ENCODE data around the gene EIF4B. TPM values are rescaled to one million over a fixed set of nuclear protein-coding genes. Genes with fewer than 3 reads are reported as not detected.

Gene EIF4B
- total and polyA plus RNA-seq, 2 of the 8 experiments (the other 6 are each of a cell fraction or from before 2014, with no cell fraction given), result 269 to 816 TPM

DNA sequence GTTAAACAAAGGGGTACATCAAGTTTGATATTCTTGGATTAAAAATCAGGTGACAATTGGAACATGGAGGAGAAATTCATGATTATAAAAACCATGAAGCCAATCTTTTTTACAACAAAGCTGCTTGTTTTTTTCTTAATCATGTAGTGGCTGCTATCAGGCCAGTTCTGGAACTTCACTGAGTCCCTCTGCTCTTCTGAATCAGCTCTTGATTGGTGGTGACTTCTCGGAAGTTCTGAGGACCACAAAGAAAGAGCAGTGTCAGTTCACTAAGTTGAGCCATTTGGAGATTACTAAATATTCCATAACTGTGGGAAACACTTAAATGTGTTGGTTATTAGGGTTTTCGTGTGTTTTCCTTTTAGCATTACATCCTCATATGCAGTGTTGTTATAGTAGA is 8.5 kb downstream of the EIF4B start:
- Histone ChIP-seq H3K36me3 (ENCODE audit: control insufficient read depth in 2 of 4, insufficient read depth in 4 of 4, low read length in 3 of 4) (peaks cover 19 to 61% (median 28%) of the 10 kb centered on the region in 4 experiments), H3K9me3 (ENCODE audit: insufficient read depth in 2 of 2, low read depth in 1 of 2, low read length in 1 of 2) (no peaks in the 10 kb centered on the region), H3K4me3 (ENCODE audit: extremely low read depth in 1 of 4, insufficient read depth in 2 of 4, low read depth in 3 of 4, low read length in 4 of 4) (no peak overlapping the region), H3K56ac (replicated peaks; ENCODE audit: insufficient read length, low read depth, low read length) (no peak overlapping the region), H4K5ac (ENCODE audit: insufficient read length, low read depth, low read length) (no peak overlapping the region), H2BK20ac (ENCODE audit: low read length) (no peak overlapping the region), H3K27ac (ENCODE audit: low read depth, low read length) (no peak overlapping the region), H3K79me1 (ENCODE audit: low read depth, low read length) (no peaks in the 10 kb centered on the region), H3K79me2 (ENCODE audit: control insufficient read depth in 1 of 2, insufficient read depth in 2 of 2, low read length in 2 of 2) (peaks cover 55 to 84% of the 10 kb centered on the region in 2 experiments), H4K91ac (replicated peaks; ENCODE audit: insufficient read length, low read length) (no peak overlapping the region), H3K18ac (ENCODE audit: extremely low read depth, low read length) (no peak overlapping the region), H2BK5ac (ENCODE audit: low read depth, low read length) (no peak overlapping the region), H4K20me1 (replicated peaks in 1 of 2; ENCODE audit: control insufficient read depth in 1 of 2, insufficient read depth in 2 of 2, low read length in 2 of 2) (peaks cover 21 to 22% of the 10 kb centered on the region in 2 experiments), H3K4me2 (ENCODE audit: insufficient read depth in 1 of 2, low read depth in 2 of 2, low read length in 2 of 2) (no peak overlapping the region), H3K14ac (ENCODE audit: insufficient read length) (no peak overlapping the region), H3K23me2 (ENCODE audit: low read depth, low read length) (no peaks in the 10 kb centered on the region), H2BK12ac (ENCODE audit: low read depth, low read length) (no peak overlapping the region), H2BK15ac (ENCODE audit: low read length) (no peak overlapping the region), H3K27me3 (replicated peaks in 1 of 4; ENCODE audit: control insufficient read depth in 3 of 4, extremely low read depth in 1 of 4, insufficient read depth in 3 of 4, low read length in 3 of 4) (no peaks in the 10 kb centered on the region), H2AK5ac (ENCODE audit: low read depth, low read length) (no peak overlapping the region), H3K4me1 (replicated peaks in 1 of 4; ENCODE audit: control insufficient read depth in 3 of 4, insufficient read depth in 4 of 4, low read length in 3 of 4) (no peaks in the 10 kb centered on the region; a peak in 1 of 7 replicates), H3K23ac (ENCODE audit: insufficient read length) (no peak overlapping the region), H2BK120ac (replicated peaks; ENCODE audit: low read depth, low read length) (no peak overlapping the region), H3K9ac (replicated peaks in 1 of 4; ENCODE audit: extremely low read depth in 1 of 4, low read depth in 3 of 4, low read length in 3 of 4) (no peak overlapping the region), H3K4ac (replicated peaks; ENCODE audit: insufficient read length, low read depth, low read length) (no peak overlapping the region), H2AFZ (ENCODE audit: low read length) (no peak overlapping the region), H4K8ac (ENCODE audit: extremely low read depth, insufficient read depth, low read length) (no peak overlapping the region)
- ChIA-PET POLR2A (ENCODE audit: partially characterized antibody) (interaction anchor here (0.6 to 15.4 kb wide), 6 partner anchors 7 to 457 kb away, joined by 3 to 711 read pairs (median 4); partner anchors contain the start of genes EIF4B and TNS2), CTCF (ENCODE audit: partially characterized antibody) (interaction anchor here (1.0 to 2.1 kb wide), 3 partner anchors 10 to 130 kb away, joined by 4 to 9 read pairs (median 5); no protein-coding TSS in a partner anchor)
- WGBS, 2 experiments (ENCODE audit: extremely low coverage in 1 of 2, insufficient coverage in 1 of 2, insufficient read length in 1 of 2, insufficient replicate concordance in 2 of 2, low coverage in 1 of 2, low lambda C conversion rate in 2 of 2, missing lambda C conversion rate in 1 of 2), result 86% methylated on average over 2 of the region's 2 CpGs; no CpG with 5 or more reads in 1 of the 2 experiments
- DNase-seq (ENCODE audit: low read depth in 1 of 2, low spot score in 2 of 2) (no peak), FAIRE-seq (no peak)
- TF ChIP-seq CTBP2 (IDR thresholded peaks at IDR 0.05; ENCODE audit: borderline replicate concordance, insufficient read depth, insufficient read length, low read length), result no peak
- TF ChIP-seq MAFK (IDR thresholded peaks at IDR 0.05; ENCODE audit: low read depth, low read length), result no peak
- TF ChIP-seq USF2 (IDR thresholded peaks at IDR 0.05; ENCODE audit: low read length), result no peak
- TF ChIP-seq E2F6 (IDR thresholded peaks at IDR 0.05), result no peak
- no peak for TF ChIP-seq JUND (IDR thresholded peaks at IDR 0.05; ENCODE audit: low read length)
- TF ChIP-seq ASH2L (IDR thresholded peaks at IDR 0.05; ENCODE audit: low read length), result no peak
- TF ChIP-seq ATF3 (IDR thresholded peaks at IDR 0.05; ENCODE audit: insufficient read depth, low read depth, low read length), result no peak
